Activated gamma-delta T cell (primary cell): ENCODE data around the gene DBH.

Experiments
- DNase-seq: peaks from one replicate; lab custom pipeline; 2025; lab: John Stamatoyannopoulos, UW

Gene DBH

DNA sequence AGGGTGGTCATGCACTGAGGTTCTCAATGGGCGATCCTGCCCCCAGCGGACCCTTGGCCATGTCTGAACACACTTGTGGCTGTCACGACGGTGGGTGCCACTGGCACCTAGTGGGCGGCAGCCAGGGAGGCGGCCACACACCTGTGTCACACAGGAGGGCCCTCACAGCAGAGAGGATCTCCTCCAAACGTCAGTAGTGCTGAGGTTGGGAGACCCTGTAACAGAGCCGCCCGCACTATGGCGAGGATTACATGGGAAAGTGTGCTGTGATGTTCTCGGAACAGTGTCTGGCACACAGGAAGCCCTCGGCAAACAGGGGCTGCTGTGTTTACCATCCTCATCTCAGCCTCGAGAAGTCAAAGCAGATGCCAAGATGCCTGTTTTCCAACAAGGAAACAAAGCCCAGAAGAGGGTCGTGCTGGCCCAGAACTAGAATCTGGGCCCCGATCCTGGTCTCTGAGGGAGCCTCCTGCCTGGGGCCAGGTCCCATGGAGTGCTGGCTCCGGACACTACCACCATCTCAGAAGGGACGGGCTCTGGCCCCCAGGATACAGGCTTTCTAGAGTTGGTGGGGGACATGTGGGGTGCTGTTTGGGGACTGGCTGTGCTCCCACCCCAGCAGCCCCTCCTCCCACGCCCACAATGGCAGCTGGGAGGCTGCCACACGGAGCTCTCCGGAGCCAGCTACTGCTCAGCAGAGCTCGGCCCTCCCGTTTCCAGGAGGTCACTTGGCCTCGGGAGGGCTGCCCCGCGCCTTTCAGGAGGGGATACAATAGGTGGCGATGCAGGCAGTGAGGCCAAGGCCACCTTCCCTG, 48.2 kb downstream of the DBH start:
- DNase-seq: no peak

DNA sequence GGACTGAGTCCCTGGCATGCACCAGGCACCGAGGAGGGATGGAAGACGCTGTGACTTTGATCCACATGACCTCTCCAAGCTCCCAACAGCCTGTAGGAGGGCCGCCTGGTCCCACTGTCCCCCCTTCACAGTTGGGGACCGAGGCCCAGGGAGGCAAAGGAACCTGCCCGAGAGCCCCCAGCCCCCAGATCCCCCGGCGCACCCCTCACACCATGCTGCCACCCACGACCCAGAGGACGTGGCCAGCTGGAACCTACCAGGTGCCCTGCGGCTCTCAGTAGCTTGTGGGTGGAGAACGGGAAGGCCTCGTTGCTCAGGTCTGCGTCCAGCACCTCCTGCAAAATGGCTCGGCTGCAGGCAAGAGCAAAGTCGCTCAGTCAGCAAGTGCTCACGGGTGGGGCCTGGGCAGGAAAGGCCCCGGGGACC, 48.8 kb downstream of the DBH start:
- no peak for DNase-seq

DNA sequence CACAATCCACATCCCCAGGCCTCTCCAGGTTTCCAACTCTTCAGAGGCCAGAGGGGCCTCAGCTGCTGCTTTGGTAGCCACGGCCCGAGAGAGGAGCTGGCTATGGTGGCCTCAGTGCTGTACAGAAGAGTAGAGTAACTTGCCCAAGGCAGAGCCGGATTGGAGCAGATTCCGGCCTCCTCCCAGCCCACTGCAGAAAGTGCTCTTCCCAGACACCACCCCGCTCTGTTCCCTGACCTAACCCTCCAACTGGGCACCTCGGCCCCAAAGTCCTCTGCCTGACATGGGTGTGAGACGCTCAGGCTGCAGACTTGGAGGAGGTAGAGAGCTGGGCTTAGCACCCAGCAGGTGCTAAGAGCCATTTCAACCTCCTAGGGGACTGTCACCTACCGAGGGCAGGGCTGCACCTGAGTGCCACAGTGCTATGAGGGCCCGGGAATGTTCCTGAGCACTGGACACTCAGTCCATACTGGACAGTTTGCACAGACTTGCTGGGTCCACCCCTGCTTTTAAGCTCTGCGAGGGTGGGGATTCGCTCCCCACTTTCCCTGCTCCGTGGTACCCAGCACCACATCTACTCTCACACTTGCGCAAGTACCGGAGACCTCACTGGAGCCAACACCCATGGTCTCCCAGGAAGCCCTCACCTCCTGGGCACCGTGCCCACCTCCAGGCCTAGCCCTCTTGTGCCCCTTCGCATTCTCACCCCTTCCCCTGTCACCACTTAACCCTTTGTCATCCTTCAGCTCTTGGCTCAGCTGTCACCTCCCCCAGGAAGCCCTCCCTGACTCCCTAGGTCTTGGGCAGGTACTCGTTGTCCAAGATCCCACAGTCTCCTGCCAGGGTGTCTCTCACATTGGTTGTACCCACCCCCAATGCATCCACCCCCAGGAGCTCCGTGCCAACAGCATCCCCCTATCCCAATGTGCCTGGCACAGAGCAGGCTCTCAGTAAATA, 49.8 kb downstream of the DBH start:
- DNase-seq: no peak

DNA sequence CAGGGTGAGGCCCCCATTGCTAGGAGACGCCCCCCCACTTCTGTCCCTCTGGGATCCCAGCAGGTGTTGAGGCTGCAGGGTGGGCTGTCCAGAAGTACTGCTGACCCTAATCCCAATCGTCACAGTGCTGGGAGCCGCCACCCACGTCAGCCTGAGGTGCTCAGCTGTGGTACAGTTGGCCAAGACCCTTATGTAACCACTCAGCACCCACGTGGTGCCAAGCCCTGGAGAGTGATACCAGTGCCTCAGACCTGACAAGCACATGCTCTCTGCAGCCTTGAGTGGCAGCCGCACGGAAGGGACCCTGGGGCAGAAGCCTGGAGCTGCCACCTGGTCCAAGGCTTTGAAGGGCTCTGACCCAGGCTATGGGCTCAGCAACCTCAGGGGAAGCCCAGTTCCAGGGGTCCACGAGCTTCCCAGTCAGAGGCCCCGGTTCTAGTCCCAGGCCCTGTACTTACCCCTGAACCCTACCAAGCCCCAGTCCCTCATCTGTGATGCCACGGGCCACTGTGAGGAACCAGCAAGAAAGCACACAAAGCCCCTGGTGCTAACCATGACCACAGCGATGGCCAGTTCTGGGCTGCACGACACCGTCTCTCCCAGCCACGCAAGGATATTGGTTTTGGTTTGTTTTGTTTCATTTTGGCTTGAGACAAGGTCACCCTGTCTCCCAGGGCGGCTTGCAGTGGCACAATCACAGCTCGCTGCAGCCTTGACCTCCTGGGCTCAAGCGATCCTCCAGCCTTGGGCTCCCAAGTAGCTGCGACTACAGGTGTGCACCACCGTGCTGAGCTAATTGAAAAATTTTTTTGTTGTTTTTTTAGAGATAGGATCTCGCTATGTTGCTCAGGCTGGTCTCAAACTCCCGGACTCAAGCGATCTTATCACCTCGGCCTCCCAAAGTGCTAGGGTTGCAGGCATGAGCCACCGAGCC, 50.7 kb downstream of the DBH start:
- no peak for DNase-seq

DNA sequence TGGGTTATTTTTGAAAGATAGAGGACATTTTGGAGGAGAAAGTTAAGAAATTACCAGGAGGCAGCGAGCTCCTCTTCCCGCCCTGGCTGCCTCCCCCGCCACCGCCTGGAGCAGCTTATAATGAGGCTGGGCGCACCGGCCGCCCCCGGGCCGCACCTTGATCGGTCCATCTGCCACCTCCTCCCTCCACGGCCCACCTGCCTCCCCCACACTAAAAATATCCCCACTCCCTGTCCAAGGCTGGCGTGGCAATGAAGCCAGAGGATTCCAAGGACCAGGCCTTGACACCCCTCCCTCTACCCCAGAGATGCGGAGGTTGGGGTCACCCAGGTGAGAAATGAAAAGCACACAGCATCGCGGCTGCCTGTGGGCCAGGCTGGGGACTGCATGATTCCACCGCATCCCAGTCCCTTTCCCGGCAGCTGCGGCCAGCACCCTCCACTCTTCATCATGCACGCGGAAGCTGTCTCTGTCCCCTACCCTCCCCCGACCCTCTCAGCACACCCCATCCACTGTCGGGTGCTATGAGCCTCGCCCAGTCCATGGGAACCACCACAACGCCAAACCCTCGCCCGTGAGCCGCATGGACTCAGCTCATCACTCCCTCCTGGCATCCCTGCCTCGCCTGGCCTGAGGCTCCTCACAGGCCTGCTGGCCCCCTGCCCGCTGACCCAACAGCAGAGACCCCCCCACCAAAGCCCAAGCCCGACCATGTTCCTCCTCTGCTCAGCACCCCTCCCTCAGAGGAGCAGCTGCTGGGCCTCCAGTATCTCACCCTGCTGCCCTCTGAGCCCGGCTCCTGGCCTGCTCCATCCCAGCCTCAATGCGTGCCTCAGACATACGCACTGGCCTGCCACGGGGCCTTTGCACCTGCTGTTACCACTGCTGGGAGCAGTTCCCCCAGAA, 51.9 kb downstream of the DBH start:
- DNase-seq: no peak

DNA sequence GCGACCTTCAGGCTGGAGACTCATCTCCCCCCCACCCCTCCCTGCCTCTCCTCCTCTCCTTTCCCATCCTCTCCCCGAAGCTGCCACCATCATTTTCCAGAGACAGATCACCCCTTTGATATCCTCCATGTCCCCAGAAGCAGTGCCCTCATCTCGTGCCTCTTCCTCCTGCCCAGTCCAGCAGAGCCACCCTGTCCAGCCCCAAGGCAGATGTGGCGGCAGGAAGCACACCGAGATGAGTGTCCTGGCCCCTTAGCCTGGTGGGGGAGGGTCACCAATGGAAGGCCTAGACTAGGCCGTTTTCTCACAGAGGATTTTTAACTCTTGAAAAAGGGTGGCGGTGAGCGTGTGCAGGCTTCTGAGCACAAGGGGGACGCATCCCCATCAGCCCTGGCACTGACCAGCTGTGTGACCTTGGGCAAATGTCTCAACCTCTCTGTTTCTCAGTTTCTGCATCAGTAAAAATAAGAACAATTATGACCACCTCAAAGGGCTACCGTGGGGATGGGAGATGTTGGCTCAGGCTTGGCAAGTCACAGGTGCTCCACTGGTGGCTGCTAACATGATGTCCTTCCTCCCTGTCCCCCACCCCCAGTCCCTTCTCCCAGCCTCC, 53.1 kb downstream of the DBH start:
- no peak for DNase-seq

DNA sequence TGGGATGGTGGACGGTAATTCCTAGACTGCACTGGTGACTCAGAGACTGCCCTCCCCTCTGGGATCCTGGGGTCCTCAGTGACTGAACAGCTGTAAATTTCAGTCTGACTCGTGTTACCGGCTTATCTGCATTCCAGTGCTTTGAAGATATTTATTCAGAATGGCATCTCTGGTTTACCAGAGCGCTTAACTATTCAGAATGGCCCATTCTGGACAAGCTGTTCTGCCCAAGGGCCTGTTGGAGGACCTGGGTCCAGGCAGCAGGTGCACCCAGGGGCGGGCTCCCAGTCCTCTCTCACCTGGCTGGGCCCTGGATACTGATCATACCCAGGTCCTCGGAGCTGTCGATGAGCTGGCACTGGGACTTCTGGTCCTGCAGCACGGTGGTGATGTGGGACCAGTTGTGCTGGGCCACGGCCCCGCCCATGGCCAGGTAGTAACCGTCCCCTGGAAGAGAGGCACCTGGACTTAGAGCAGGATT, 54.0 kb downstream of the DBH start:
- no peak for DNase-seq

DNA sequence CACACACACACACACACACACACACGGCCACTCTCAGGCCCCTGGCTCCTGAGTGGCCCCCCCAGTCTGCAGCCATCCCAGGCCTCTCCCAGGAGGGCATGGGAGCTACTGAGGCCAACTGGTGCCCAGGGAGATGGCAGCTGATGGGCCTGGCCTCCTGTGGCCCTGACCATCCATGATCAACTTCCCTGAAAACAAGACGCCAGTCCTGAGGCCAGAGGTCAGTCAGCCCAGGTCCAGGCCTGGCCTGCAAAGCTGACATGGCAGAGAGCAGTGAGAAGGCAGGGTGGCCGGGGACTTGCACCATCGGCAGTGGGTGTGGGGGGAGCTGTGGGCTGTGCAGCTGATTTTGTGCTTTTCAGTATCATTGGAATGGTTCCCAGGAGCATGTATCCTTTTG, 55.0 kb downstream of the DBH start:
- DNase-seq: no peak

DNA sequence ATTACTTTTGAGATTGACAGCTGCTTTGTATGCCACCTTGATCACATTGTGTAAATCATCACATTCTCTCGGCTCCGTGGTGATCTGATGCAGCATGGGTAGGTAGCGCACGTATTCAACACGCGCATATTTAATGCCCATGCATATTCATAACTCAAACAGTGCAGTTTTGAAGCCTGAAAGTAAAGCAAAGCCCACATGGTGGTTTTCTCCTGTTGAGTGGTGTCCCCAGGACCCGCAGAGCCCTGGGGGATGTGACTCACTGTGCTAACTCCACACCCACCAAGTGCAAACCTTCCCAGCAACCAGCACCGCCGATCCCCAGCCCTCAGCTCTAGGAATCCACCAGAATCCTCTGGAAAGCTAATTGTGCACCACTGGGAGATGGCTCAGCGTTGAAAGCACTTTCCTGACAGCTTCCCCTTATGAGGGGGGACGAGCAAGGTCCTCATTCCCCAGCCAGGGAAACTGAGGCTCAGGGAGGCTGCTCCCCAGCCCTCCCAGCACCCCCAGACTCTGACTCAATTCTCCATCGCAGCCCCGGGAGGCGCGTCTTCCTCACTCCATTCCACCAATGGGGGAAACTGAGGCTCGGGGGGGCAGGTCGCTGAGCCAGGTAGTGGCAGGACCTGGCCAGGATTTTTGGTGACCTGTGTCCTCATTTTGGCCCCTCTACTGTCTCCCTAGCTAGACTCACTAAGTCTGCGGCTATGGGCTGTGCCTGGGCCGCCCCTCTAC, 55.6 kb downstream of the DBH start:
- DNase-seq: no peak

DNA sequence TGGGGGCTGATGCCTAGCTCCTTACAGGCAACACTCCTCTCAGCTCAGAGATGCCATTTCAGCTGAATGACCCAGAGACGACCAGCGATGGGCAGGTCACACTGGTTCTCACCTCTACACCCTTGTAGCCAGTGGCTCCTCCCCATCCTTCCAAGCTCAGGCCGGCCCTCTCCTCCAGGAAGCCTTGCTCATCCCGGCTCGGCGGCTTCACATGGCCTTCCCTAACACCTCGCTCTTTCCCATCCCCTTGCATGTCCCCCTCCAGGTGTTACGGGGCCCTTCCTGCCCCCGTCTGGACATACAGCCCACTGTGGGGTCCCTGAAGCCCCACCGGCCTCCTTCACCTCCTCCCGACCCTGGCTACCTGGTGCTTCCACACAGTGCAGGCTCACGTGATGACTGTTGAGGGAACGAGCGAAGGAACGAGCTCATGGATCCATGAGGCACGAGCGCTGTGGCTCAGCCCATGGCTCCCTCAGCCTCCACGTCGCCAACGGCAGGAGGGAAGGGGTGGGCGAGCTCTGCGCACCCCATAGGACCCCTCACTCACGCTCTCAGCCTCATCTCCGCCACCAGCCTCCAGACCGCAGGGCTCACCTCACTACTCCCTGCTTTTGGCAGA, 56.3 kb downstream of the DBH start:
- DNase-seq: no peak

DNA sequence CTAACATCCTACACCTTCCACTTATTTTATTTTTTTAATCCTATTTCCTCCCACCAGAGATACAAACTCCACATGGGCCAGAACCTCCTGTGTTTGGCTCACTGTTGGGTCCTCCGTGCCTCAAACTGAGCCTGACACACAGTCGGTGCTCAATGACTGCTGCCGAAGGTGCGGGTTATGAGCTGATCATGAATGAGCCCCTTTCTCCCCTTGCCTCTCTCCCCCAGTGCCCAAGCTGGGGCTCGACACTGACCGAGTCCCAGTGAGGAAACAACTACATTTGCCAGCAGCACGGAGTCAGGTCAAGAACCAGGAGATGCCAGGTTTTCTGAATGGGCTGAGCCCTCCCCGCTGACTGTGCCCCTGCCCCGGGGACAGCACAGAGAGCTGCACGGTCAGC, 57.0 kb downstream of the DBH start:
- no peak for DNase-seq

DNA sequence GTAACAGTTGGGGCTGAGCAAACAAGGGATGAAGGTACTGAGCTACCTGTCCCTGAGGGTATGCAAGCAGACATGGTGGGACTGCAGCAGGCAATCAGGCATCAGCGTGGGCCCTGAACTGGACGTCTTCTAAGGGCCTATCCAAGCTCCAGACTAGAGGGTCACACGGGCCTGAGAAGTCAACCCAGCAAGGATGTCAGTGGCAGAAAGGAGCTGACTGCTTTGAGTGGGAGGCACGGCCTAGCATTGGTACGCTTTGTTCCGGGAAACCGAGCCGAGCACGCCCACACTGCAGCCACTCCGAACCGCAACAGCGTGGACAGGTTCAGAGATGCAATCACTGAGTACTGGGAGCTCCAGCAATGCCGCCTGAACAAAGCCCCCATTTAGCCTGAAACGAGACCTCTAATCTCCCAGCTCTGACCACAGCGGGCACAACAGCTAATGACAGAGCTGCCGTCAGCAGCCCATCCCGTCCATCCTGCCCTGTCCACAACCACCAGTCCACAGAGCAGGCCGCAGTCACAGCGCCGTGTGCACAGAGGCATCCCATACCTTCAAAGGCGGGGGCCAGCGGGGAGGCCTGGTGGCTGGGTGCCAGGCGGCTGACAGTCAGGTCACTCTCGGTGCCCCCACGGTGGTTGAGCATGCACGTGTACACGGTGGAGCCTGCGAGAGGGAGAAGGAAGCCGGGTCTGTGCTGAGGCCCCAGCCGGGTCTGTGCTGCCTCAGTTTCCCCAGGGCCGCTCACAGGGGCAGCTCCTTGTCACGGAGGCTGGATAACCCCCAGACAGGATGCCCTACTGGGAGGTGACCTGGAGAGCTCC, 57.8 kb downstream of the DBH start:
- DNase-seq: no peak

DNA sequence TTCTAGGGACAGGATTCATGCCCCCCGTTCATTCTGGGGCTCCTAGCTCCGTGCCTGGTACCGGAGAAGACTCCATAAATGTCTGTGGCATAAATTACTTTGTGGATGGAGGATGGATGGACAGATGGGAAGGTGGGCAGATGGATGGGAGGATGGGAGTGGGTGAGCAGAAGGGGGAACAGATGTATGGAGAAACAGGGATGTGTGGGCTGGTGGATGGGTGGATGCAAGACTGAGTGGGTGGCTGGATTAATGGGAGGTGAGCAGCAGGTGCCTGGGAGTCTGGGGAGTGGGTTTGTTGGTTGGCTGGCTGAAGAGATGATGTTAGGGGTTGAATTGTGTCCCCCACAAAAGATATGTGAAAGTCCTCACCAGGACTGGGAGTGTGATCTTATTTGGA, 58.5 kb downstream of the DBH start:
- no peak for DNase-seq

DNA sequence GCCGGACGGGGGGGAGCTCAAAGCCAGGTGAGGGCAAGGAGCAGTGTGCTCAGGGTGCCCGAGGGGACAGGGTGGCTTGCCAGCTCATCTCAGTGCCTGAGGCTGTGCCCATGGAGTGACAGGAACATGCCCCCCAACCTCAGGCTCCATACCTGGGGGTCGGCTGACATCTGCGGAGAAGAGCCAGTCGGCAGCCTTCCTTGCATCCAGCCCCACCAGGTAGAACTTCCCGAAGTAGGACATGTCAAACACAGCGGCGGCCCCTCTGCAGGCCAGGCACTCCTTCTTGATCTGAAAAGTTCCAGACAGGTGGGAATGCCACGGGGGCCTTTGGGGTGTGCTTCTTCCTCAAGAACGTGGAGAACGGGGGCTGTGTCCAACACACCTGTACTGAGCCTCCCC, 59.9 kb downstream of the DBH start:
- DNase-seq: no peak

DNA sequence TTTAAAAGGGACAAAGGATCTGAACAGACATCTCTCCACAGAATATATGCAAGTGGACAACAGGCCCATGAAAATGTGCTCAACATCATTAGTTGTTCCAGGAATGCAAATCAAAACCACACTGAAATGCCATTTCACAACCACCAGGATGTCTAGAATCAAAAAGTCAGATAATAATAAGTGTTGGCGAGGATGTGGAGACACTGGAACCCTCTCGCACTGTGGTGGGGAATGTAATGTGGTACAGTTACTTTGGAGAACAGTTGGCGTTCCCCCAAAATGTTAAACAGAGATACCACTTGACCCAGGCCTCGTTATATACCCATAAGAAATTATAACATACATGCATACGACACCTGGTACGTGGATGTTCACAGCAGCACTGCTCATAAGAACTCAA, 63.4 kb downstream of the DBH start:
- no peak for DNase-seq

DNA sequence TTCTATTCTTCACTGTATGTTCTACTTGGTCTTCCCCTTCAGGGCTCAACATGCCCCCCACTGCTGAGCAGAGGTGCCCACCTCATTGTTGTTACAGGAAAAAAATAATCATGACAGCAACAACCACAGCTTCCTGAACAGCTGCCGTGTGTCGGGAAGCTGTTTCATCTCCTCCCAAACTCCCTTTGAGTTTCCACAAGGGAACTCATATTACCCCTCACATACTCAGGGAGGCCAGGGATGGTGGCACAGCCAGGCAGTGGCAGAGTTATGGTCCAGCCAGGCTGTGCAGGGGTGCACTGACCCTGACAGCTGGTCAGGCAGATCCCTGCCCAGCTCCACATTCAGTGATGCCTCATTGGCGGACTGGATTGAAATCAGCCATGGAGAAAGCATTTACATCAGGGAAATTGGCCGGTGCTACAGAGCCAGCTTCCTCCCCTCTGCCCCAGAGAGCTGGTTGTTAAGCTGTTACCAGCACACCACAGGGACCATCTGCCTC, 64.7 kb downstream of the DBH start:
- DNase-seq: no peak

DNA sequence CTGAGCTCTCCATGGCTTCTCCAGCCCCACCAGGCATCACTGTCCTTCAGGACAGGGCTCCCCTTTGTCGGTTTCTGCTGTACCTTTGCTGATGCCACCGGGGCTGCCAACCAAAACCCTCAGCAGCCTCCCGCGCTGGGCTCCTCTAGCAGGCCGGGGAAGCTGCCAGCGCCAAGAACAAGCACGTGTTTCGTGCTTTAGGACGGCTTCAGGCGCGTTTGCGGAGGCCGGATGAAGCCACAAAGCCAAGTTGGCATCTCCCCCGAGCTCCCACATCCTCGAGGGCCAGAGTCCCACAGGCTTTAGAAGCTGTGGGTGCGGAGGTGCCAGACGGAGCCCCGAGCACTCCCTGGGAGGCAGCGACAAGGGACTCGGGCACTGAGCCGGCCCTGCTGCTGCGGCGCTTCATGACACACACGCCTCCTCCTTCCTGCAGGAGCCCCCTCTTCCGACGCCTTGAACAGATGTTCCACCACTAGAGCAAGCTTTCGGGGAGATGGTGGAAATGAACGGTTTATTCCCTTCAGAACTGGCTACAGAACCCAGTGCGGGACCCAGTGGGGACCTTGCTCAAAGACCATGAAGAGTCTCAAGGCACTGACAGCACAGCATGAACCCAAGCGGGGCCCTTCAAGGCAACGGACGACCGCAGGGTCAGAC, 65.3 kb downstream of the DBH start:
- peak; percentile 35 for DNase-seq
